MCF 10A (cell line): ENCODE measurements around the gene EXD3. TPM values are rescaled to one million over a fixed set of nuclear protein-coding genes. Genes with fewer than 3 reads are reported as not detected.

ENCODE experiments used
- BruUV-seq: library from RNA; stranded (reverse); fragments of 400-500 nt; replicated peaks from 2 replicates; lab custom pipeline; 2021; lab: Mats Ljungman, UMichigan
- CTCF ChIA-PET: fragments of 300-600 bp; sonication (Branson Sonifier 250); formaldehyde crosslinking; extraction: SDS; loops from one replicate; lab custom pipeline; 2021; ENCODE audit warnings: antibody characterized with exemption, inconsistent platforms; lab: Yijun Ruan, JAX
- POLR2A ChIA-PET: fragments of 300-600, 350-650 bp; sonication (Branson Sonifier 250); formaldehyde crosslinking; extraction: SDS; loops from one replicate; lab custom pipeline; 2020; ENCODE audit warnings: antibody characterized with exemption, inconsistent platforms; lab: Yijun Ruan, JAX
- DNase-seq: peaks from one replicate; pipeline ENCODE4 v3.0.0-alpha.2; 2018; ENCODE audit not compliant: unreplicated experiment
- H3K27ac Mint-ChIP-seq: one replicate; pipeline ENCODE4 v1.8.0; 2022; ENCODE audit warnings: mild to moderate bottlenecking, low read depth, mixed read lengths; ENCODE audit not compliant: unreplicated experiment
- H3K27me3 Mint-ChIP-seq: one replicate; pipeline ENCODE4 v1.8.0; 2022; ENCODE audit warnings: mixed read lengths; ENCODE audit not compliant: insufficient read depth, unreplicated experiment
- H3K36me3 Mint-ChIP-seq: one replicate; pipeline ENCODE4 v1.8.0; 2022; ENCODE audit warnings: mild to moderate bottlenecking, moderate library complexity, mixed read lengths; ENCODE audit not compliant: insufficient read depth, unreplicated experiment
- H3K4me1 Mint-ChIP-seq: one replicate; pipeline ENCODE4 v1.8.0; 2022; ENCODE audit warnings: mixed read lengths; ENCODE audit not compliant: insufficient read depth, unreplicated experiment
- H3K4me3 Mint-ChIP-seq: one replicate; pipeline ENCODE4 v1.8.0; 2022; ENCODE audit warnings: mild to moderate bottlenecking, moderate library complexity, mixed read lengths; ENCODE audit not compliant: unreplicated experiment
- H3K9me3 Mint-ChIP-seq: one replicate; pipeline ENCODE4 v1.8.0; 2022; ENCODE audit warnings: mixed read lengths; ENCODE audit not compliant: unreplicated experiment
- CTCF ChIP-seq: fragments of 200-600 bp; IDR thresholded peaks from one replicate; pipeline ENCODE4 v1.8.0; 2022; ENCODE audit warnings: antibody characterized with exemption, mild to moderate bottlenecking; ENCODE audit not compliant: unreplicated experiment
- intact Hi-C: fragments of 100-400 bp; cut with micrococcal nuclease; formaldehyde crosslinking; loops from 2 replicates; pipeline ENCODE4 v1.14.1; 2022
- total RNA-seq: library from RNA; stranded (reverse); gene quantifications from 2 replicates; pipeline ENCODE4 v1.2.3, GENCODE V29; 2022

EXD3 gene
- total RNA-seq, 1 experiment from 2014 or later, result 17.1 TPM

- Mint-ChIP-seq H3K4me3 (peak within 1 kb of the TSS; percentile 74), H3K4me1 (no peaks in the 10 kb centered on the region), H3K27ac (no peak within 1 kb of the TSS), H3K36me3 (peaks cover 6% of the 10 kb centered on the region), H3K9me3 (no peaks in the 10 kb centered on the region), H3K27me3 (peaks cover under 1% of the 10 kb centered on the region)
- ChIA-PET CTCF (interaction anchor here (0.5 to 1.1 kb wide), 3 partner anchors 16 to 273 kb away, joined by 3 read pairs; no protein-coding TSS in a partner anchor), POLR2A (interaction anchor here (0.6 to 1.4 kb wide), 2 partner anchors 9 to 57 kb away, joined by 3 to 6 read pairs; no protein-coding TSS in a partner anchor)
- no TSS peak for BruUV-seq
- no peak for TF ChIP-seq CTCF
- intact Hi-C loops, result loop anchor here (5.0 kb wide), 1 partner anchor 120 kb away; the partner anchor contains the start of genes EXD3 and NOXA1
- DNase-seq, result peak; percentile 86
Measured at GRCh38 chr9:137302118-137302448, 120.9 kb downstream of the EXD3 start, which contains the start of gene NRARP. NRARP (minus strand) TSS chr9:137302271; CDS start chr9:137301928, 343 bp downstream.

GRCh38 chr9:137301081-137301947 is 121.6 kb downstream of the EXD3 start:
- intact Hi-C loops, result loop anchor here (5.0 kb wide), 1 partner anchor 121 kb away; the partner anchor contains the start of genes EXD3 and NOXA1
- no peaks in the 10 kb centered on the region for H3K4me1 Mint-ChIP-seq
- TF ChIP-seq CTCF, result peak; percentile 17
- H3K9me3 Mint-ChIP-seq, result no peaks in the 10 kb centered on the region
- CTCF ChIA-PET, result interaction anchor here (0.6 to 1.1 kb wide), 2 partner anchors 82 to 109 kb away, joined by 3 read pairs; no protein-coding TSS in a partner anchor
- DNase-seq, result peak; percentile 56
- no peak overlapping the region for H3K27ac Mint-ChIP-seq
- peak overlapping the region; percentile 74 for H3K4me3 Mint-ChIP-seq
- POLR2A ChIA-PET, result interaction anchor here (0.8 to 1.4 kb wide), 2 partner anchors 10 to 181 kb away, joined by 5 to 6 read pairs; no protein-coding TSS in a partner anchor
- H3K36me3 Mint-ChIP-seq, result peaks cover 5% of the 10 kb centered on the region
- peaks cover 8% of the 10 kb centered on the region for H3K27me3 Mint-ChIP-seq
- no TSS peak for BruUV-seq

- no peak for DNase-seq
- Mint-ChIP-seq H3K27ac (no peak overlapping the region), H3K4me3 (peak overlapping the region; percentile 74), H3K27me3 (peaks cover 11% of the 10 kb centered on the region), H3K36me3 (peaks cover 5% of the 10 kb centered on the region), H3K9me3 (no peaks in the 10 kb centered on the region), H3K4me1 (no peaks in the 10 kb centered on the region)
- TF ChIP-seq CTCF, result no peak
- CTCF ChIA-PET, result interaction anchor here (0.6 to 0.9 kb wide), 2 partner anchors 14 to 110 kb away, joined by 3 to 5 read pairs; no protein-coding TSS in a partner anchor
- no TSS peak for BruUV-seq
- POLR2A ChIA-PET, result no interaction called here
- intact Hi-C loops, result loop anchor here (5.0 kb wide), 1 partner anchor 122 kb away; the partner anchor contains the start of genes EXD3 and NOXA1
Measured at GRCh38 chr9:137300567-137301080, 122.3 kb downstream of the EXD3 start.

GRCh38 chr9:137299938-137300337 is 123.0 kb downstream of the EXD3 start:
- no peak overlapping the region for H3K4me3 Mint-ChIP-seq
- no peak for TF ChIP-seq CTCF
- POLR2A ChIA-PET, result no interaction called here
- intact Hi-C loops, result loop anchor here (5.0 kb wide), 1 partner anchor 122 kb away; the partner anchor contains the start of genes EXD3 and NOXA1
- DNase-seq, result no peak
- TSS peak; percentile 59 for BruUV-seq
- peaks cover 5% of the 10 kb centered on the region for H3K36me3 Mint-ChIP-seq
- H3K9me3 Mint-ChIP-seq, result no peaks in the 10 kb centered on the region
- no peaks in the 10 kb centered on the region for H3K4me1 Mint-ChIP-seq
- no peak overlapping the region for H3K27ac Mint-ChIP-seq
- peaks cover 11% of the 10 kb centered on the region for H3K27me3 Mint-ChIP-seq
- CTCF ChIA-PET, result interaction anchor here (0.9 kb wide), 1 partner anchor 13 kb away, joined by 5 read pairs; no protein-coding TSS in a partner anchor
